Colonic mucosa (tissue), 4 donors: ENCODE results near the gene MRI1. TPM values are rescaled to one million over a fixed set of nuclear protein-coding genes. Genes with fewer than 3 reads are reported as not detected.

ENCODE experiments used
- DNase-seq: peaks from one replicate; pipeline ENCODE4 v3.0.0-alpha.2; 2020
- H3K27ac ChIP-seq: fragments of 200-600 bp; one replicate; pipeline ENCODE4 v1.8.0; 2021
- H3K27me3 ChIP-seq: fragments of 200-600 bp; one replicate; pipeline ENCODE4 v1.8.0; 2021
- H3K36me3 ChIP-seq: fragments of 200-600 bp; one replicate; pipeline ENCODE4 v1.8.0; 2021
- H3K4me1 ChIP-seq: fragments of 200-600 bp; one replicate; pipeline ENCODE4 v1.8.0; 2021; ENCODE audit warnings: mild to moderate bottlenecking
- H3K4me3 ChIP-seq: fragments of 200-600 bp; one replicate; pipeline ENCODE4 v1.8.0; 2021
- H3K9ac ChIP-seq, 2 donors: one replicate each; pipeline ENCODE4 v1.7.0; 2013; ENCODE audit warnings: control low read depth in 2 of 2, low read depth in 2 of 2, low read length in 2 of 2
- H3K9me3 ChIP-seq: fragments of 200-600 bp; one replicate; pipeline ENCODE4 v1.8.0; 2021
- CTCF ChIP-seq: fragments of 200-600 bp; IDR thresholded peaks from one replicate; pipeline ENCODE4 v1.8.0; 2022; ENCODE audit warnings: antibody characterized with exemption, mild to moderate bottlenecking
- intact Hi-C: fragments of 100-400 bp; cut with DNase I; formaldehyde crosslinking; loops from one replicate; pipeline ENCODE4 v1.14.1; 2022
- total RNA-seq, 2 donors: library from RNA; stranded (reverse); fragmentation: NEBNext Ultra II Directional in 1 of 2; extraction: Animal tissue kit (Norgen Biotek cat#: 25700) in 1 of 2; gene quantifications; one replicate each; pipeline ENCODE4 v1.2.1, GENCODE V29; 2021
- donor health status: healthy.
- donor health status: DM: no; HTN: no; CAD: no.
- donor health status: DM: no; HTN: no; CAD: no.

Gene MRI1
- total RNA-seq, 2 donors from 2014 or later: 19.5 to 26.7 TPM

GRCh38 chr19:13803038-13803437, 38.7 kb downstream of the MRI1 start:
- no peak for DNase-seq
- intact Hi-C loops: no loop called here
- Histone ChIP-seq H3K4me1 (no peaks in the 10 kb centered on the region), H3K36me3 (no peaks in the 10 kb centered on the region), H3K27me3 (no peaks in the 10 kb centered on the region), H3K9me3 (no peaks in the 10 kb centered on the region), H3K27ac (no peak overlapping the region), H3K4me3 (no peak overlapping the region), H3K9ac (no peak overlapping the region)
- no peak for TF ChIP-seq CTCF

GRCh38 chr19:13804830-13805683, 40.7 kb downstream of the MRI1 start:
- intact Hi-C loops: no loop called here
- Histone ChIP-seq H3K36me3 (no peaks in the 10 kb centered on the region), H3K27me3 (no peaks in the 10 kb centered on the region), H3K4me1 (no peaks in the 10 kb centered on the region), H3K4me3 (no peak overlapping the region), H3K27ac (no peak overlapping the region), H3K9ac (no peak overlapping the region), H3K9me3 (no peaks in the 10 kb centered on the region)
- TF ChIP-seq CTCF: no peak
- DNase-seq: no peak

GRCh38 chr19:13806728-13807127, 42.4 kb downstream of the MRI1 start:
- H3K36me3 ChIP-seq: no peaks in the 10 kb centered on the region
- H3K9me3 ChIP-seq: no peaks in the 10 kb centered on the region
- DNase-seq: no peak
- H3K4me3 ChIP-seq: no peak overlapping the region
- no peaks in the 10 kb centered on the region for H3K27me3 ChIP-seq
- TF ChIP-seq CTCF: no peak
- intact Hi-C loops: no loop called here
- no peak overlapping the region for H3K27ac ChIP-seq
- no peaks in the 10 kb centered on the region for H3K4me1 ChIP-seq
- no peak overlapping the region for H3K9ac ChIP-seq

GRCh38 chr19:13807421-13808021, 43.2 kb downstream of the MRI1 start:
- no peak for TF ChIP-seq CTCF
- H3K27ac ChIP-seq: no peak overlapping the region
- no peak overlapping the region for H3K9ac ChIP-seq
- no peak for DNase-seq
- H3K9me3 ChIP-seq: no peaks in the 10 kb centered on the region
- no peaks in the 10 kb centered on the region for H3K36me3 ChIP-seq
- H3K4me1 ChIP-seq: no peaks in the 10 kb centered on the region
- H3K4me3 ChIP-seq: no peak overlapping the region
- intact Hi-C loops: no loop called here
- H3K27me3 ChIP-seq: no peaks in the 10 kb centered on the region

GRCh38 chr19:13808856-13809255, 44.5 kb downstream of the MRI1 start:
- Histone ChIP-seq H3K4me3 (no peak overlapping the region), H3K9ac (no peak overlapping the region), H3K9me3 (no peaks in the 10 kb centered on the region), H3K27me3 (no peaks in the 10 kb centered on the region), H3K36me3 (no peaks in the 10 kb centered on the region), H3K27ac (no peak overlapping the region), H3K4me1 (no peaks in the 10 kb centered on the region)
- TF ChIP-seq CTCF: no peak
- intact Hi-C loops: no loop called here
- DNase-seq: no peak
